ENCODE results near the gene STH.

STH gene

DNA sequence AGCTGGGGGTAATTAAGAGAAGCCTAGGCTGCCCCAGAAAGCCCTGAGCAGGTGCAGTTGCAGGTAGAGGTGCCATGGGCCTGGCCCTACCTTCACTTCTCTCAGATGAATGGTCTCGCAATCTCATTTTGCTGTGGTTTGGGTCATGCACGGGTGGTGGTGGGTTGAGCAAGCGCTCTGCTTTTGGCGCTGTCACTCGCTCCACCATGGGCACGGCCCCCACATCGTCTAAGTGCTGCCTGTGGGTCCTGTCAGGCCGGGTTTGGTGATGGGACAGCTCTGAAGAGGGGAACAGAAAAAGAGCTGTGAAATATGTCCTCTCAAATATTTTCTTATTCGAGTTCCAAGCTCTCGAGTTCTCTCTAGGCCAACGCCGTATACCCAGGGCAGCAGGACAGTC lies 39.9 kb downstream of the STH start:
- no peak for FAIRE-seq
- no peak for DNase-seq (ENCODE audit: insufficient read length, low spot score)

DNA sequence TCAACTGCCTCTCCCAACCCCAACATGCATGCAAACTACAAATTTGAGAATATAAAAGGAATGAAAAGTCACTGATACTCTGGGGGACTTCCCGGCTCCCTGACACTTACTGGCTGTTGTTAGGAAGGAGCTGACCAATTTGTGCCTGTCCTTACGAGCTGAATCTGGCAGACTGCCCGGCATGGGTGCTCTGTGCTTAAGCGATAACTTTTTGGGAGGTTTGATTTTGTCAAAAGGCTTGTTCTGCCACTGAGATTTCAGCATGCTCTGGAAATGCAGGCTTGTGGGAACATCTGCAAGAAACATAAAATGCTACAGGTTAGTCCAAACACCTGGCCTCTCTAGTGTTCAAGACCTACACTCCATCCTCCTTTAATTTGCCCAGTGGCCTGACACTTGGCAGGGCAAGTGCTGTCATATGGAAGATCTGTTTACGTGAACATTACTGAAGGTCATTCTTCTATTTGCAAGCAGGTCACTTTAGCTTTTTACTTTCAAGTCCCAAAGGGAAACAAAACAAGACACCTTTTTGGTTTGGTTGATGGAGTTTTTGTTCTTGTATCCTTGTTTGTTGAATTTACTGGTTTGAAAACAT lies 40.6 kb downstream of the STH start:
- no peak for FAIRE-seq
- DNase-seq (ENCODE audit: insufficient read length, low spot score) = no peak

DNA sequence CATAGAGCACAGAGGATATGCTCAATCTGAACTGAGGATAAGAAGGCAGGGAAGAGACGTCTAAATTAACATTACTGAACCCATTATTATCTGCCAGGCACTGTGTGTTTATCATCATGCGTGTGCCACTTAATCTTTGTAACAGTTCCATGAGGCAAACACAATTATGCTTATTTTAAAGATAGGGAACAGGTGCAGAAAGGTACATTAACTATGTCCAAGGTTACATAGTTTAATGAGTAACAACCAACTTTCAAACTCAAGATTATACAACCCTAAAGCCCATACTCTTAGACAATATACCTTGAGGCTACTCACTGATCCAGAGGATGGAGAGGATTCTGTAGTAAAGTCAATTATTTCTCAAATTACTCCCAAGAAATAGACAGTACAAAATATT lies 43.2 kb downstream of the STH start:
- FAIRE-seq (no peak), DNase-seq (ENCODE audit: insufficient read length, low spot score) (no peak)

DNA sequence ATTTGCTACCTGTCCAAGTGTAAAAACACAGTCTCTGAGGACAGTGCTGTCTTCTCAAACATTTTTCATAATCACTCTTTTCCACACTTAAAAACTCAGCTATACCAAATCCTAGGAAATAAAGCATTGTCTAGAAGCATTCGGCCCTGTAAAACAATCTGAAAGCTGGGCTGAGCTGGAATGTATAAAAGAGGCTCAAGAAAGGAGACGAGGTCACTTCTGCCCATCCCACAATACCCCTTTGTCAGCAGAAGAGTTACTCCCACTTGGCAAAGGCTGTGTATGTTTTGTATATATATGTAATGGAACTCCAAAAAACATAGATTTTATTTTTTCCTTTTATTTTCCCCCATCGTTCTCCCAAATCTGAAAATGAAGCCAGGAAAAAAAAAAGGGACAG lies 43.9 kb downstream of the STH start:
- FAIRE-seq (no peak), DNase-seq (ENCODE audit: insufficient read length, low spot score) (no peak)

DNA sequence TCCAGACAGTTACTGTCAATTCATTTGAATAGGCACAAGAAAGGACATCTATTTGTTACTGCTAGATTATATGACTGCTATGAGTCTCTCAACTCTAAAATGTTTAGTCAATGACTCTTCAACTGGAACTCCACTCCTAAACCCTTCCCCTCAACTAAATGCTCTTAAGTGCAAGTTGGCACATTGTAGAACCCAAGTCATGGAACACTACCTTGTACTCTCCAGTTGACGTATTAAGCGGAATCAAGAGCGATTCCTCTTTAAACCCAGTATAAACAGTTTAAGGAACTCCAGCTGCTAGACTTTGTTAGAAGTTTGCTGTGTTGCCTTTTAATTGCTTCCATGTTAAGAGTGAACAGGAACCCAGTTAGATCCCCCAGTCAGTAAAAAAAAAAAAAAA lies 44.6 kb downstream of the STH start:
- DNase-seq (ENCODE audit: insufficient read length, low spot score) (no peak), FAIRE-seq (no peak)

DNA sequence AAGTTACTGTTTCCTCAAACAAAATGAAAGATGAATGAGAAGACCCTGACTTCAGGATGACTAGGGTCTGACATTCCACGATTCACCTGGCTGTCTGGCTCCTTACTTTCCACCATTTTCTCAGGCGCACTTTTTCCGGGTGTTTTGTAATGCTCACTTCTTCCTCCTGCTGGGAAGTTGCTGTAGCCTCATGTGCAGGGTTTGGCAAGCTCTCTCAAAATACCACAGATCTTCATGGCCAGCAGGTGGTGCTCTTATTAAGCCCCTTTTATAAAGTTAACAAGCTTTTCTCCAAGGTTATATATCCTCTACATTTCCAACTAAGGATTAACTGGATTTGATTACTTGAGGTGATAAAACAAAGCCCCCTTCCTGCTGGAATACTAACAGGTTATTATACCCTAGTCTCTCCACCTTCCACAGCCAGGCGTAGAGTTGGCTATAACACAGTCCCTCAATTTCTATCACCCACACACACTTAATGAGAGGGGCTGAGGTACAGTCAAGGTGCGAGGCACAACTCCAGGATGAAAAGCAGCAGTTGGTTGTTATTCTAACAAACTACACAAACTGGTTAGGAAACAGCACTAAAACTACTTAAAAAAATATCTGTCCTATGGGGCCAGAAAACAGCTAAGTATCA lies 45.4 kb downstream of the STH start:
- peak; percentile 91 for FAIRE-seq
- DNase-seq (ENCODE audit: insufficient read length, low spot score) = peak; percentile 84

DNA sequence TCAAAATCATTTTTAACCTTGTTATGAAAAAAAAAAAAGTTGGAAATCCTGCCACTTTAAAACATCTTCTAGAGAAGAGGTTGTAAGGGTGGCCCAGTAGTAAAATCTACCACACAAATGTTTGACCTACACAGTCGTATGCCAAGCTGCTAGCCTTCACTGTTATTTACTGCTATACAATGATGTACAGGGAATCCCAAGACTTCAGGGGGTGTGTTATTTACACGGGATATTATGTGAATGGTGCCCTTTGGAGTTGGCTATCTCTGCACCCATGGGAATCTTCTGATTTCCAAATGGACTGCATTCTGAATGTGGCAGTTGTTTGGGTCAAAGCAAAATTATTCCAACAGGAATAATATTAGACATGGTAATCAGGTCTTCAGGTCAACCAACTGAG lies 45.9 kb downstream of the STH start:
- DNase-seq (ENCODE audit: insufficient read length, low spot score) (no peak), FAIRE-seq (no peak)

DNA sequence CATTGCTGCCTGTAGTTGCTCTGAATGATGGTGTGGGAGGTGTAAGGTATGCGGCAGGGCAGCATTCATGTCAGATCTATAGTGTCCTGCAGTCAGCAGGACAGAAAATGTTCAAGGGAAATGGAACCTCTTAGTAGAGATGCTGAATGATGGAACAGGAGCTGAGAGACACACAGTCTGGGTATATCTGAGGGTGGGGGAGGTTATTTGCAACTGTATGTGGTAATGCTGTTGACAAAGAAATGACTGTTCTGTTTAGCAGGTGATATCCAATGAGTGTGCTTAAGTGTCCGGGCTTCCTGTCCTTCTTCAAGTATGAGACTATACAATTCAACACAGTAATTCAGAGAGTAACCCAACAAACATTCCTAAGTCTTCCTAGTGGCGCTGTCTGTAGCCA lies 46.6 kb downstream of the STH start:
- FAIRE-seq (no peak), DNase-seq (ENCODE audit: insufficient read length, low spot score) (no peak)

DNA sequence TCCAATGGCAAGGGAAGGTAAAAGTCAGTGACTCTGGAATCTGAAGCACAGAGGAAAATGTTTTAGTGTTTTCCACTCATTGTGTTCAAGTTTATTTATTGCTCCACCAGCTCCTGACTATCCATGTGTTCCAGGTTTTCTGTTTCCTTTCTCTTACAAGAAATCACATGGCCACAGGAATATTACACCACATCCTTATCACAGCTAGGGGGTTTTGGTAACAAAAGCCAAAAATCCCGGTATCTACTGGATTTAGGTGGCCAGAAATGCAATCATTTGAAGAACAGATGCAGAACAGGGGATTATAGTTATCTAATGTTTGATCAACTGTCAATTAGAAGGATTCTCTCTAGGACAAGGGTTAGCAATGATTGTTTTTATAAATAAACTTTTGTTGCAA lies 47.9 kb downstream of the STH start:
- peak; percentile 23 for FAIRE-seq
- DNase-seq (ENCODE audit: insufficient read length, low spot score) = no peak

DNA sequence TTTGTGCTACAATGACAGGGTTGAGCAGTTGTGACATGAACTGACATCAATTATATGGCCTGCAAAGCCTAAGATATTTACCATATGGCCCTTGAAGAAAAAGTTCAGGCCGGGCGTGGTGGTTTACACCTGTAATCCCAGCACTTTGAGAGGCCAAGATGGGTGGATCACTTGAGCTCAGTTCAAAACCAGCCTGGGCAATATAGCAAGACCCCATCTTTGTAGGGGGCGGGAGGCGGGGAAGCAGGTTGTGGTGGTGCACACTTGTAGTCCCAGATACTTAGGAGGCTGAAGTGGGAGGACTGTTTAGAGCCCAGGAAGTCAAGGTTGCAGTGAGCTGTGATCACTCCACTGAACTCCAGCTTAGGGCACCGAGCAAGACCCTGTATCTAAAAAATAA lies 48.3 kb downstream of the STH start:
- FAIRE-seq = no peak

DNA sequence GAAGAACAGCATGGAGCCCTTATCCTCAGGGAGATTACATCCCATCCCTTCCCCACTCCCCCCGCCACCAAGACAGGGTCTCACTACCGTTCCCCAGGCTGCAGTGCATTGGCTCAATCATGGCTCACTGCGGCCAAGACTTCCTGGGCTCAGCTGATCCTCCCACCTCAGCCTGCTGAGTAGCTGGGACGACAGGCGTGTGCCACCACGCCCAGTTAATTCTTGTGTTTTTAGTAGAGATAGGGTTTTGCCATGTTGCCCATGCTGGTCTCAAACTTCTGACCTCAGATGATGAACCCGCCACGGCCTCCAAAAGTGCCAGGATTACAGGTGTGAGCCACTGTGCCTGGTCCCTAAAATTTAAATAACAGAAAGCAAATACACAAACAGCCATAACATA lies 48.8 kb downstream of the STH start:
- FAIRE-seq (no peak), DNase-seq (ENCODE audit: insufficient read length, low spot score) (no peak)

More for the DNA sequence above, 48.3 kb downstream of the STH start:
- no peak for DNase-seq (ENCODE audit: insufficient read length, low spot score)

Data from HTR-8/SVneo (cell line).